GM18873 (cell line): ENCODE measurements around the gene TSC22D2.

Experiments
- ATAC-seq: cut with Tn5 transposase; IDR thresholded peaks from one replicate; pipeline ENCODE4 v1.9.1; 2021; ENCODE audit warnings: mild to moderate bottlenecking, moderate library complexity, moderate number of reproducible peaks; ENCODE audit not compliant: unreplicated experiment, low FRiP score

TSC22D2 gene

DNA sequence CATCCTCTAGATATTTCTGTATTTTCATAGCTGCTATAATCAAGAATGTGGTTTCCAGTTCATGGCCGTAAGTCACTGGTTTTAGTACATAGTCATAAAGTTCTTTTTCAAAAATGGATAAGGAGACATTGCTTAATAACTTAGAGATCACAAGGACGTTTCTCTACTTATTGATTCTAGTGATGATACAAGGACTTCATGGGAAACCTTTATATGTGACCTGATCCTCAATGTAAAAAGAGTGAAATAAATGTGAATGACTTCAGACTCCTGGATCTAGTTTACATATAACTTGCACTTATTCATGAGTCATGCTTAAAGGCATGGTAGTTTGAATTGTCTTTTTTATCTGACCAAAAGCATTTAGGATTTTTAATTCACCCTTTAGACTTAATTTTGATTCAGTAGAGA lies 35.2 kb downstream of the TSC22D2 start:
- no peak for ATAC-seq

DNA sequence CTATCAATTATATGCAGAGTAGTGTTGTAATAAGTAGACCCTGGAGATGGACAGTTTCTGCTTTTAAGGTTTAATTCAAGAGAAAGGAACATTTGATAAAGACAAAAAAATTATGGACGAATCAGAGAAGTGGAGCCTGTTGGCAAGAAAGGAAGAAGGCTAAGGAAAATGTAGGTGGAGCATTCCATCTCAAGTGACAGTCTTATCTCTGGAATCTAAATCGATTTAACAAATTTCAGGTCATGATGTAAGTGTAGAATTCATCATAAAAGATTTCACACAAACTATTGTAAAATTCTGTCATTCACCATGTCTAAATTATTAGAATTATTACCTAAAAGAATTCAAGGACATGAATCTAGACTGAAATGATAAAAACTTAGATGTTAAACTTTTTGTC lies 36.3 kb downstream of the TSC22D2 start:
- no peak for ATAC-seq

GRCh38 chr3:150446470-150446977 lies 38.4 kb downstream of the TSC22D2 start:
- no peak for ATAC-seq

DNA sequence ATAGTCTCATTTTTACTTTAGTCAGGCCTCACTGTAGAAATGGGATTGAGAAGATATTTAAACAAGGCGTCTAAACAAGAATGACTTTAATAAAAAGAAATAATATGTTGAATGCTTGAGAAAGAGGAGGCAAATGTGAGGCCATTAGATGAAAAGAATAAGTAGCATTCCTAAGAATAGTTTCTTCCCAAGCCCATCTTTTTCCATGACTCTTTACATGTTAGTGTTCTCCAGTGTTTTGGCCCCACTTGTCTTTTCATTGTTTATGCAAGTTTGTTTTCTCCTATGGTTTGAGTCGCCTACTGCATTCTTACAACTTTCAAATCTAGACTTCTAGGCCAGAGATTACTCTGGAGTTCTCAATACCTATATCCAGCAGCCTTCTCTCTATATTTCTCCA lies 39.0 kb downstream of the TSC22D2 start:
- no peak for ATAC-seq

GRCh38 chr3:150447631-150448465 lies 39.8 kb downstream of the TSC22D2 start:
- ATAC-seq: no peak

DNA sequence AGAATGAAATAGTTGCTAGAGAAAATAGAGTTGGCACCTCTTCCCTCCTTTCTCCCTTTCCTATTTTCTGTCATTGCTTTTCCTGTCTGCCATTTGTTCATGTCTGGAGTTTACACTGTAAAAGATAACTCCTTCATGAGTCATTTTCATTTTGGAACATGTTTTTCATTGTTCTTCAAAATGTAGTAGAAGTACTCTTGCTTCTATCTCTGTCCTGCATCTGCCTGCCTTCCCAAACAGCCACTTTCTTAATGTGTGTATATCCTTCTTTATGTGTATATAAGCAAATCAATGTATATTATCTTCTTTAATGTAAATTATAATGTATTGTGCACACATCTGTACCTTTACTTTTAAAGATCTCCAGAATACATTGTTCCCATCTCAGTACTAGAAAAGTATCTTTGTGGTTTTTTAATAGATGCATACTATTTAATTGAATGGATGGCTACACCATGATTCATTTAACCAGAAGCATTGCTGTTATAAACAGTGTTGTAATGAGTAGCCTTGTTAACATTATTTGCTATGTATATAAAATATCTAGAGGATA lies 41.1 kb downstream of the TSC22D2 start:
- ATAC-seq: no peak

DNA sequence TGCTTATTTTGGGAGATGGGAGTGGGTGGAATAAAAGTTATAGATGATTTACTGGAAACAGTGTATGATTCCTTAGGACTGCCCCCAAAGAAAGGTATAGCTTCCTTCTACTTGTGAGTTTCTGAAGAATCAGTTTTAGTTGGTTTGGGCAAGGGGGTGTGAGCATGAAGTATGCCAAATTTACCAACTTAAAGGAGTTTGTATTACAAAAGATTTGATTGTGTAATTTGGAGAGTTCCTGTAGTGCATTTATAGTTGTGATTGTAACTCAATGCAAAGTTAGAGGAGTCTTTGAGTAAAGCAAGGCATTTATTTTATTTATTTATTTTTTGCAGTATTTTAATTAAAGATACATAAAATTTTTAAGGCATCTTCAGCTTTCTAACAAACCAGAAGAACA lies 42.8 kb downstream of the TSC22D2 start:
- ATAC-seq: no peak

GRCh38 chr3:150451329-150452048 lies 43.4 kb downstream of the TSC22D2 start:
- no peak for ATAC-seq

- ATAC-seq: no peak
Observed at GRCh38 chr3:150453353-150453752, 45.3 kb downstream of the TSC22D2 start.

- no peak for ATAC-seq
Observed at GRCh38 chr3:150454085-150454484, 46.0 kb downstream of the TSC22D2 start.

DNA sequence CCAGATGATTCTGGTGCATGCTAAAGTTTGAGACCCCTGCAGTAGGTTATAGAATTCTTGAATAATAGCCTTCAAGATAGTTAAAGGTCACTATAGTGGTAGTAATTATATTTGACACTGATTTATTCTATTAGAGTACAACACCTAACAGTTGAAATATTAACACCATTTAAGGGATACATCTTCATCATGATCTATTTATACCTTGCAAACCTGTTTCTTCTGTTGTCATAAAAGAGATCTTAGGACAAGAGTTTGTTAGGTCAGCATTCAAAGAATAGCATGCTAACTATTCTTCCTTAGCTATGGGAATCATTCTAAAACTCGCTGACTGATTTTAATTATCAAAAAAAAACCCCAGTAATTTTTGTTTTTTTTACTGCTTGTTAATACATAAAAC lies 46.5 kb downstream of the TSC22D2 start:
- no peak for ATAC-seq

DNA sequence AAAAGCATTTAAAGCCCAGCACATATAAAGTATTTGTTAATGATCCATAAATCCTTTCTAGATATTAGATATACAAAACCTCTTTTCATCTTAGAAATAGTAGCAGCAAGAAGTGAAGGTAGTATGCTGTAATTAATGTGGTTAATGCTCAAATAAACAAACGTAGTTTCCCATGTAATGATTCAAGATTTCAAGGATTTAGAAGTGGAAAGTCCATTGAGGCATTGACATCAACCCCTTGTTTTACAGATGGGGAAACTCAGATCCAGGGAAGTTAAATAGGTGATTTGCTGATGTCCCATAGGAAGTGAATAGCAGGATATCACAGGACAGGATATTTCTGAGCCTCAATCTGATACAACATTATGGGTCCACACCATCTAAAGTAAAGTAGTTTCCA lies 47.2 kb downstream of the TSC22D2 start:
- no peak for ATAC-seq

- ATAC-seq: no peak
Observed at GRCh38 chr3:150458001-150458400, 49.9 kb downstream of the TSC22D2 start.

- ATAC-seq: no peak
Observed at GRCh38 chr3:150460484-150460883, 52.4 kb downstream of the TSC22D2 start.

DNA sequence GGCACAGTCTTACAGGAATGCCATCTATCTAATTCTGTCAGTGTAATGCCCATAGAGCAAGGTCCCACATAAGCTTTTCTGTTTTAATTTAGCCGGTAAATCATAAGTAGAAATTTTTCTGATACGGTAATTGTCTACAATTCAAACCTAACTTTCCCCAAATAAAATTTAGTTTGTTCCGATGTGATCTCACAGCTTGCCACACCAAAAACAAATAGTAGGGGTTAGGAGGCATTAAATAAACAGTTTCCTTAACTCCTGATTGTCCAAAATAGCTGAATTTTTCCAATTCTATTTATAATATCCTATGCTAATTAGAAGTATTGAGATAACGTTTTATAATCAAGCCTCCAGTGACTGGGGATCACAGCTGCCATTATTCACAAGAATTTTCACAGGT lies 53.3 kb downstream of the TSC22D2 start:
- ATAC-seq: no peak

- ATAC-seq: no peak
Observed at GRCh38 chr3:150462108-150462507, 54.0 kb downstream of the TSC22D2 start.

GRCh38 chr3:150464684-150465083 lies 56.6 kb downstream of the TSC22D2 start:
- no peak for ATAC-seq

DNA sequence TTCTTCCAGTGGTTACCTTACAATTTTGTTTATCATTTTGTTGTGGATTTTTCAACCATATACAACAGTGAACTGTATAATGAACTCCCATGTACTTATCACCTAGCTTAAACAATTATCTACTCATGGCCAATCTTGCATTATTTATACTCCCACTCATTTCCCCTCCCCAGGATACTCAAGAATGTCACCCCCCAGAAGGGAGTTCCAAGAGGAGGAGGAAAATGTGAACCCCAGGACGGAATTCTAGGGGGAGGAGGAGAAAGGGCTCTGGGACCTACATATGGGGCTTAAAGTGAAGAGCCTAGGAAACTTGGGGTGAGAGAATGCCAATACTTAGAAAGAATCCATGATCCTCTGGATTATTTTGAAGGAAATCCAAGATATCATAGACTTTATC lies 59.3 kb downstream of the TSC22D2 start:
- no peak for ATAC-seq

DNA sequence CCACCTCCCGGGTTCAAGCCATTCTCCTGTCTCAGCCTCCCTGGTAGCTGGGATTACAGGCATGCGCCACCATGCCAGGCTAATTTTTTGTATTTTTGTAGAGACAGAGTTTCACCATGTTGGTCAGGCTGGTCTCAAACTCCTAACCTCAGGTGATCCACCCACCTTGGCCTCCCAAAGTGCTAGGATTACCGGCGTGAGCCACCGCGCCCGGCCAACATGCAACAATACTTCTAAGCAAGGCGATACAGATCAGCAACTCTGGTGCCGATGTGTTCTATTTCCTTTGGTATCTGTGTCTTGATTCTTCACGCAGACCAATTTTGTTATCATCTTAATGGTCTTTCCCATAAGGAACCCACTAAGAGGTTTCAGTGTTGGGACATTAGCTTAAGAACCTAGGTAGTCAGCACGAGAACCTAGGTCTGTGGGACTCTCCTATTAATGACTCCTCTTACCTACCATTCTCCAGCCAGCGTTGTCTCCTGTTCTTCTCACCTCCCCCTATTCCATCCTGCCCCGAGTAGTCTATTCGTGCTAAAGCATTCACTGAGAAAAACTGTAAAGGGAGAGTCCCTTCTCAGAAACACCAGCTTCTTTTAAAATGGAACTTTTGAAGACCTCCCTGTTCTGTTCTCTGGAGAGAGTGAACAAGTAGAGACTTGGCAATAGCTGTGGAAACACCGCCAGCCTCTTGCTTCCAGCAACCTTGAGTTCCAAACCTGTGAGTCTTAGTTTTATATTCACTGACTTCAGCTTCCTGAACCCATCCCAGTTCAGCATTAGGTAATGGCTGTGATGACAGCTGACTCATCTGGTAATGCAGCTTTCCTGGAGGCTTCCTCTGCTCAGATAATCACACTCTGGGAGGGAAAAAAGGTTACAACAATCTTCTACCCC lies 61.2 kb downstream of the TSC22D2 start:
- ATAC-seq: no peak

DNA sequence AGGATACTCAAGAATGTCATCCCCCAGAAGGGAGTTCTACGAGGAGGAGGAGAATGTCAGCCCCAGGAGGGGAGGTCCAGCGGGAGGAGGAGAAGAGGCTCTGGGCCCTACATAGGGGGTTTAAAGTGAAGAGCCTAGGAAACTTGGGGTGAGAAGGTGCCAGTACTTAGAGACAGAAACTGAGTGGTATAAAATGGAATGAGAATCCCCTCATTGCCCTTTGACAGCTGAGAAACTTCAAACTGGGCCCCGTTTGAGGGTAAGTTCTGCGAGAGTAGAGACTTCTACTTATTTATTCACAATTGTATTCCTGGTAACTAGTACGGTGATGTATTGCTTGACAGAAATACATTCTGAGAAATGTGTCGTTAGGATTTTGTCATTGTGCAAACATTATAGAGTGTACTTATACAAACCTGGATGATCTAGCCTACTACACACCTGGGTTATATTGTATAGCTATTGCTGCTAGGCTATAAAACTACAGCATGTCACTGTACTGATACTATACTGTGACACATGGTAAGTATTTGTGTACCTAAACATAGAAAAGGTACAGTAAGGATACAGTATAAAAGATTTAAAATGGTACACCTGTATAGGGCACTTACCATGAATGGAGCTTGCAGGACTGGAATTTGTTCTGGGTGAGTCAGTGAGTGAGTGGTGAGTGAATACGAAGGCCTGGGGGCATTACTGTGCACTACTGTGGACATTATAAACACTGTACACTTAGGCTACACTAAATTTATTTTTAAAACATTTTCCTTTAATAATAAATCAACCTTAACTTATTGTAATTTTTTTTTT lies 62.0 kb downstream of the TSC22D2 start:
- ATAC-seq: no peak
